Ureter (tissue), 1 donor: ENCODE measurements around the gene TBC1D2B. TPM values are rescaled to one million over a fixed set of nuclear protein-coding genes. Genes with fewer than 3 reads are reported as not detected.

Source experiments
- DNase-seq: peaks from one replicate; pipeline ENCODE4 v3.0.0-alpha.2; 2020; ENCODE audit warnings: low spot score
- total RNA-seq: library from RNA; stranded (reverse); gene quantifications from one replicate; pipeline ENCODE4 v1.2.4, GENCODE V29; 2023
- donor health status: DM: yes; HTN: yes; CAD: no.

TBC1D2B gene
- 103 TPM for total RNA-seq

GRCh38 chr15:78077053-78077870, at the start of gene TBC1D2B:
Gene TBC1D2B (minus strand): TSS chr15:78077711. CDS start chr15:78077652, 59 bp downstream.
- peak; percentile 66 for DNase-seq

- DNase-seq, result no peak
These were observed 47.8 kb upstream of the TBC1D2B start for GRCh38 chr15:78125267-78125666.

DNA sequence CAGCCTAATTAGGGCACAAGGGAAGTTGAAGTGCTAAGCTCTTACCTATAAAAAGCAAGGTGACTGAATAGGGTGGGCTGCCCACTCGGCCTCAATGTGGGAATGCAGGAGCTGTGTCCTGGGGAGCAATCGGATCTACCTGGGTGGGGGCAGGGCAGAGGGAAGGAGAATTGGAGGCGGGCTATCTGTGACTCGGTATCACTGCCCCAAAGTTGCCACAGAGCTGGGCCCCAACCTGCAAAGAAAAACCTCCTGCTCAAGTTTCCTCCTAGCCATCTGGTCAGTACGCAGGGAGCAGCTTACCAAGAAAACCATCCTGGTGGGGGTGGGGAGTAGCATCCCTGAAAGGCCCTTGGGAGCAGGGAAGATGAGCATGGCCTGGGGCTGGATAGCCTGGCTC, 43.0 kb upstream of the TBC1D2B start:
- no peak for DNase-seq

DNA sequence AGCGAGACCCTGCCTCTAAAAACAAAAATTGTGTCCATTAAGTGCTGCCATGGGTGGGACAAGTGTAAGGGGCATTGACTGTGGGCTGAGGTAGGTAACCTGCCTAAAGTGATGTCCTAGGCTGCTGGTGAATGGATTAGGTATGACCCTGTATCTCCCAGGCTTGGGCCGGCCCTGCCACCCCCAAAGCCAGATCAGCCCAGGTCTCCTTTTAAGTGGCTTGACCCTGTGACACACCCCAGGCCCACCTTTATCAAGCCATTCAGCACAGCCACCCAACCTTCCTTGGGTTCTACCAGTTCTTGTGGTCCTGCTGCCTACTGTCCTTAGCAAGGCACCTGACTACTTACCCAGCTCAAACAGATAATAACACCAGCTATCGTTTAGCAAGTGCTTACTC, 35.0 kb upstream of the TBC1D2B start:
- DNase-seq, result no peak

- DNase-seq, result no peak
These were observed 34.3 kb upstream of the TBC1D2B start for GRCh38 chr15:78111788-78112187.

- no peak for DNase-seq
These were observed 33.5 kb upstream of the TBC1D2B start for GRCh38 chr15:78110916-78111475.

GRCh38 chr15:78110096-78110495, 32.6 kb upstream of the TBC1D2B start:
- no peak for DNase-seq

DNA sequence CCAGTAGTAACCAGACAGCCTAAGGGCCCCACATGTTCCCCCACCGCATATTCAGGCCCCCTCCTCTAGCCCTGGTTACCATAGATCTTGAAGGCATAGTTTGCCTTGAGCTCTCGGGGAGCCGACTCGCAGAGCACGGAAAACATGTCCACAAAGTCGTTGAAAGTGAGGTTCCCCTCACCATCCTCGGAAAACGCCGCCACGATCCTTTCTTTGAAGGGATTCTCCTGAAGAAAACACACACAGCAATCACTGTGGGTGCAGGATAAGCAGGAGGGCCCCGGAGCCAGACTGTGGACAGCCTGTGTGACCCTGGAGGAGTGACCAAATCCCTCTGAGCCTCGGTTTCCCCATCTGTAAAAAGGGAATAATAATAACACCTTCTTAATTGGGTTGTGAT, 31.6 kb upstream of the TBC1D2B start:
- no peak for DNase-seq

DNA sequence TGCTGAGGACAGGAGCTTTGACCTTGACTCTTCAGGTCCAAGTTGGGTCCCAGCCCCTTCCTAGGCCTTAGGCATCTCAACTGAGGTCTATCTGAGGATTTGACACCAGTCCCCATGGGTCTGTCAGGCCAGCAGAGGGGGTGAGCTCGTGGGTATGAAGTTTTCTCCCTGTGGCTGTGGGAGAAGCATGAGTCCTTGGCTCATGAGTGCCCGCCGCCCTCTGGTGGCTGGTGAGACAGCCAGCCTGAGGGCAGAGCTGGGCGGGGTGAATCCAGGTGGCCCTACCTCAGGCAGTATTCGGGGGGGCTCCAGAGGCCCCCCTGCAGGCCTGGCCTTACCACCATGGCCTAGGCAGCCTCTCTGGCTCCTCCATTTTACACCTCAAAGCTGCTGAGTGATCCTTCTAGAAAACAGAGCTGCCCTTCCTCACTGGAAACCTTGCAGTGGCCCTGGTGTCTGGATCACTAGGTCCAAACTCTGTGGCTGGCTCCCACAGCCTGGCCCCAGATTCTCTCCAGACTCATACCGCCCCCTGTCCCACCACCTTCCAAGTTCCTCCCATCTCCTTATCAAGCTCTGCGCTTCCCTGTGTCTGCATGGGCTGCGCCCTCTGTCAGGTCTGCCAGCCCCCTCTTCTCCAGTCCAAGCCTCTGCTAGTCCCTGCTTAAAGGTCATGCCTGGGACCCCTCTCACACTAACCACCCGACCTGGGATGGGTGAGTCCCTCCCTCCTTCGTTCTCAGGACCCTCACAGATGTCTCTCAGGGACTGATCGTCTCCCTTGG, 31.0 kb upstream of the TBC1D2B start:
- DNase-seq, result peak; percentile 85

DNA sequence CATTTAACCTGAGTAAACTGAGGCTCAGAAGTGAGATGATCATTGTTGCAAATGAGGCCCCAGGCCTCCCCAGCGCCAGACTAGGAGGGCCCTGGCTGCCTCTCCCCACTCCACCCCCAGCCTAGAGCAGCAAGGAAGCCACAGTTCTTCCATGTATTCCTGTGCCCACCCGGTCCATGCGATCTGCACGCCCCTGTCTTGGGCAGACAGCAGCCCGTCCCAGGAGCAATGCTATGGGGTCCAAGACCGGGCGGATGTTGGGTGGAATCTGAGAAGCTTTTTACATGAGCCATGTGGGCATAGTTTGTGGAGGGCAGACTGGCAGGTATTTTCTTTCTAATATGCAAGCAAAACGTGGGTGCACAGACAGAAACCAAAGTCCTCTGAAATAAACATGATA, 30.0 kb upstream of the TBC1D2B start:
- DNase-seq, result no peak

- DNase-seq, result no peak
These were observed 28.1 kb upstream of the TBC1D2B start for GRCh38 chr15:78105476-78106241.

DNA sequence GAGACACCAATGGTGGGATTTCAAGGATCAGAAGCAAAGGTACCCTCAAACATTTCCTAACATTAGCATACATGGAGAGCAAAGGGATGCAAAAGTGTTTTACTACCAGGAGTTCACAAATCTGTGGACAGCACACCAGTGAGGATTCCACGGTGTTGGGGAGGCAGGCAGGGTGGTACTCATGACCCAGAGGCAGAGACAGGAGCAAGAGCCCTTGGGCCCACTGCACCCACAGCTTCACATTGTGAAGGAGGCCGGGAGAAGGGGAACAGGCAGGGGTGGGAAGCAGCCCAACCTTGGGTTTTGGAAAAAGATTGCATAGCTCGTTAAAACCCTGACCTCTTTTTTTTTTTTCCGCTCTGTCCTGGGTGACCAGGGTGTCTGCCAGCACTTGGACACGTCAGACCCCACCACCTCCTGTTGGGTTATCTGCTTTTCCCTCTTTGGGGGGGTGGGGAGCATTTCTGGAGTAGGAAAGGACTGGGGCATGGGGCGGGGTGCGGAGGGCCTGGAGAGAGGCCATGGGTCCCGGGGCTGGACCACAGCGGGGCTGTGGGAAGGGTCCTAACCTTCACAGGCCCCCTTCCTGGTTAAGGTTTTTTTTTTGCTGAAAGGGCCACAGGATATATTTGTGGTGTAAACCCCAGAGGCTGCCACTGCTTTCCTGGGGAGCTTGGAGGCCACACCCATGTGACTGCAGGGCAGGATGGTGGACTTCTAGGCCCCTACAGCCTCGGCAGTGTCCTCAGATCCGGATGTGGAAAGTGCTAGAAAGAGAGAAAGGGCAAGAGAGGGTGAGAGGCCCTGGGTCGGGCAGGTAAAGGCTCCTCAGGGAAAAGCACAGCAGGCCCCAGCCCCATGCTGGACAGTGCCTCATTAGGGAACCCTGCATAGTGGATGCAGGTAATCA, 27.3 kb upstream of the TBC1D2B start:
- DNase-seq, result no peak

DNA sequence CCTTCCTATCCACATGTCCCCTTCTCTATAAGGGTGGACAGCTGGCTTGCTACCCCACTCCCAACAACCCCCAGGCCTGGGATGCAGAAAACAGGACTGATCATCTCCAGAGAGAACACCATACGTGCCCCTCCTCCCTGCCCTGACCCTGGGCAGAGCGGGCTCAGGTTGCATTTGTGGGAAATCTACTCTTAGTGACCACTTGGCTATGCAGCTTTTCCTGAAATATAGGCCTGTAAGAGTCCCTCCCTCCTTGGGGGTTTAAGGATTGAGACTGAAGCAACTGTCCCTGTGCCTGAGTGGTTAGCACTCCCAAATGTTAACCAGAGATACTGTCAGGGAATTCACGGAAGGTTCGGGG, 26.6 kb upstream of the TBC1D2B start:
- no peak for DNase-seq

DNA sequence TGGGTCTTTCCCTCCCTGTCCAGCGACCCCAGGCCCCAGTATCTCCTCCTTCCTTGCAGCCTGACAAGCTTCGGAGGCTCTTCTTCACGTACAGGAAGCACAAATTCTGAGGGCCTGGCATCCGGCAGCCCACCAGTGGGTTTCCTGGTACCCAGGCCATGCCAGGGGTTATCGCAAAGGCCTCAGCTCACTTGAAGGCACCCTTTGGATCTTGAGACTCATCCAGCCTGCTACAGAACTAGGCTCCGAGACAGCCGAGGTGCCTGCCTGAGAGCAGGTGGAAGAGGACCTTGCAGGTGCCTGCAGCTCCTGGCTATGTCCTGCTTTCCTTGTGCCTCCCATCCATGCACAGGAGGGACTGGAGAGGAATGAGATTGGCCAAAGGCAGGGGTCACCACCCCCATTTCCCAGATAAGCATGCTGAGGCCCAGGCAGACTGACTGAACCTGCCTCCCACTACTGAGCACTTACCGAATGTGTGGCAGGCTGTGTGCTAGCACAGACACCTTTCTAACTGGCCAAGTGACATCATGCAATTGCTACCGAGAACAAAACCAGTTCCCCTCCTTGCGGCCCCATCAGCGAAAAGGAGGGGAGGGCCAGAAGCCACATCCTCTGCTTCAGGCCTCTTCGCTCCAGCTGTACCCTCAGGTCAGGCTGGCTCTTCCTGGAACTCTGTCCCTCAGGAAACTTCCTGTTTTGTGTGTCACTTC, 26.1 kb upstream of the TBC1D2B start:
- DNase-seq, result no peak

DNA sequence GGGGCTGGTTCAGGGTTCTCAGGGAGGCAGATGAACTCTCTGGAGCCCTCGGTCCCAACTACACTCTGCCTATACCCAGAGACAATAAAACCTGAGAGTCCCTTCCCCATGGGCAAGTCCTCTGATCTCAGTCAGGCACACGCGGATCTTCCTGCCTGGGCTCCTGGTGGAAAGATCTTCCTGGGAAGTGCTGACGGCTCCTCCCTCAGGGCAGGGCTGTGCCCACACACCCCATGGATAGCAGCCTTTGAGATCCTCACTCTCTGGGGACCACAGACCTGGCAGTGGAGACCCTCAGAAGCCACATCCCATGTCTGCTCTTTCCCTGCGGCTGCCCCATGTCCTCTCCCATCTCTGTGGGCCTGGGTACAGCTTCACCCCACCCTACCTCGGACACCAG, 25.2 kb upstream of the TBC1D2B start:
- no peak for DNase-seq

- no peak for DNase-seq
These were observed 24.7 kb upstream of the TBC1D2B start for GRCh38 chr15:78102211-78102610.

DNA sequence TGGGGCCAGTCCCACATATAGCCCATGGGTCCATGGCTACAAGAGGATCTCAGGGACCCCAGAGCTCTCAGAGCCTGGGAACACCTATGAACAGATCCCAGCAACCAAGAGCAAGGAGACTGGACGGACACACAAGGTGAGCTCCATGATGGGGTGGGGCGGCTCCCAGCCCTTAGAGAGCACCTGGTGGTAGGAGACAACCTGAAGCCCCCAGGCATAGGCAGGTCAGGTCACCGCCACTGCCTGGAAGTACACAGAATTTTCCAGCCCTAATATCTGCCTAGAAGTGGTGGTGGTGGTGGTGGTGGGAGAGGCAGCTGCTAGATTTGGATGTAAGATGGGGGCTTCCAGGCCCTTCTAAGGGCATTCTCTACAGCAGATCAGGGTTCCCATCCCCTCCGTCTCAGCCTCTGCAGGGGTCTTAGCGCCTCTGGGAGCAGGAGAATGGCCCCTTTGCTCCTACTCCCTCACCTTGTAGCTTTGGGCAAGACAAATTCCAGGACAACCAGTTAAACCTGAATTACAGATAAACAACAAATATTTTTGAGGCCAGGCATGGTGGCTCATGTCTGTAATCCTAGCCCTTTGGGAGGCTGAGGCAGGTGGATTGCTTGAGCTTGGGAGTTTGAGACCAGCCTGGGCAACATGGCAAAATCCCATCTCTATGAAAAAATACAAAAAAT, 24.1 kb upstream of the TBC1D2B start:
- no peak for DNase-seq

GRCh38 chr15:78100886-78101285, 23.4 kb upstream of the TBC1D2B start:
- DNase-seq, result no peak

DNA sequence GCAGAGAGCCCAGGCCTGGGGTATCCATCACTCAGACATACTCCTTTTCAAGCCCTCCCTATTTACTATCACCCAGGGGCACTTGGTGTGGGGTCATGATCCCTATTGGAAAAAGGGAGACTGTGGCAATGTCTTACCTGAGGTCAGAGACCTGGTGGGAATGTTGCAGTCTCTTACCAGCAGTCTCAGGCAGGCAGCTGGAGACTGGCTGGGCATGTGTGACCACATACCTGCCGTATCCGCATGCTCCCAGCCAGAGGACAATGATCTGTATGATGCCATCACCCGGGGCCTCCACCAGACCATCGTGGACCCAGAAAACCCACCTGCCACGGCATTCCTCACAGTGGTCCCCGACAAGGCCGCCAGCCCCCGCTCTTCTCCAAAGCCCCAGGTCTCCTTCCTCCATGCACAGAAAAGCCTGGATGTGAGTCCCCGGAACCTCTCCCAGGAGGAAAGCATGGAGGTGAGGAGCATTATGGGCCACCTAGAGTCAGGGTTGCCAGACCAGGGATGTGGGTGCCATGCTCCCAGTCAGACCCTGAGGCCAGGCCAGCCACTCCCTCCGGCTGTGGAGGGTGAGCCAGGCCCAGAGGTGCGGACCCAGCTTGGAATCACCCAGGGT, 20.7 kb upstream of the TBC1D2B start:
- no peak for DNase-seq
